Skeletal muscle satellite cell (primary cell): ENCODE data around the gene ETFA.

ENCODE experiments used
- H3K27me3 ChIP-seq: 2 replicates; pipeline ENCODE4 v1.7.0; 2013; ENCODE audit warnings: low read length; ENCODE audit not compliant: control insufficient read depth, insufficient read depth
- H3K36me3 ChIP-seq: 2 replicates; pipeline ENCODE4 v1.7.0; 2013; ENCODE audit warnings: mild to moderate bottlenecking, control low read depth, low read length; ENCODE audit not compliant: insufficient read depth
- H3K4me1 ChIP-seq: 2 replicates; pipeline ENCODE4 v1.7.0; 2013; ENCODE audit warnings: low read length; ENCODE audit not compliant: control insufficient read depth, insufficient read depth
- H3K4me2 ChIP-seq: 2 replicates; pipeline ENCODE4 v1.7.0; 2013; ENCODE audit warnings: mild to moderate bottlenecking, low read length
- H3K4me3 ChIP-seq: 2 replicates; pipeline ENCODE4 v1.7.0; 2013; ENCODE audit warnings: low read length
- H3K9ac ChIP-seq: 2 replicates; pipeline ENCODE4 v1.7.0; 2013; ENCODE audit warnings: mild to moderate bottlenecking, low read depth, low read length, moderate library complexity
- H3K9me3 ChIP-seq: replicated peaks from 2 replicates; pipeline ENCODE4 v1.7.0; 2013; ENCODE audit warnings: mild to moderate bottlenecking, control low read depth, low read length

The ETFA gene

DNA sequence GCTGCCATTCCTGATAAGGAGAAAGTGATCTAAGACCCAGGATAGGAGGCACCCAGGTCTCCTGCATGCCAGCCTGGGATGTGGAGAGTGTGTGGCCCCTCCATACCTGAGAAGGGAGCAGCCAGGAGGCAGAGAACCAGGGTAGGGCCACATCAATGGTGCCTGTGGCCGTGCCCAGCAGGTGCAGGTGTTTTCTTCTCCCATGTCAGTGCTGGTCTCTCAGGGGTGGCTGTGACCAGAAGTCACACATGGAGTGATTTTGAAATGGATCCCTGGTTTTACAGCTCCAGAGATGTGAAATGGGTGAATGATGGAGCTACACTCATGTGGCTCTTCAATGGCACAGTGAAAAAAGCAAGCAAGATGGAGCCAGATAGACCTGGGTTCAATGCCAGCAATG is 22.0 kb upstream of the ETFA start:
- Histone ChIP-seq H3K4me2 (no peak overlapping the region), H3K9me3 (no peaks in the 10 kb centered on the region), H3K4me1 (peaks cover 22% of the 10 kb centered on the region), H3K4me3 (no peak overlapping the region), H3K9ac (no peak overlapping the region), H3K27me3 (peaks cover 15% of the 10 kb centered on the region), H3K36me3 (no peaks in the 10 kb centered on the region)

DNA sequence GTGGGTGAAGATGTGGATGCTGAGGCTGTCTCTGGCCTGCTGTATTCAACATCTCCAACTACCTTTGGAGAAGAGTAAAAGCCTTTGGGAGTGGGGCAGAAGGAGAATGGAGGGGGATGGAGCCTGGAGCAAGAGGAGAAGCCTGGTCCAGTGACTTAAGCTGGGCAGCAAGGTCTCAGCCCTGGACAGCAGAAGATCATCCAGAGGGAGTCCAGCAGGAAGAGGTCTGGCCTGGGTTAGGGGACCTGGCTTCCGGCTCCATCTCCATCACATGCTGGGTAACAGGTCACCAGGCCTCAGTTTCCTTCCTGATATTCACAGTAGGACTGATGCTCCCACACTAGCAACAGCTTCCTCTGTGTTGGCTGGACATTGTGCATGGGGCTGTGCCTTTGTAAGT is 21.5 kb upstream of the ETFA start:
- Histone ChIP-seq H3K4me3 (no peak overlapping the region), H3K4me2 (no peak overlapping the region), H3K27me3 (peaks cover 13% of the 10 kb centered on the region), H3K9ac (no peak overlapping the region), H3K9me3 (no peaks in the 10 kb centered on the region), H3K36me3 (no peaks in the 10 kb centered on the region), H3K4me1 (peaks cover 17% of the 10 kb centered on the region)

DNA sequence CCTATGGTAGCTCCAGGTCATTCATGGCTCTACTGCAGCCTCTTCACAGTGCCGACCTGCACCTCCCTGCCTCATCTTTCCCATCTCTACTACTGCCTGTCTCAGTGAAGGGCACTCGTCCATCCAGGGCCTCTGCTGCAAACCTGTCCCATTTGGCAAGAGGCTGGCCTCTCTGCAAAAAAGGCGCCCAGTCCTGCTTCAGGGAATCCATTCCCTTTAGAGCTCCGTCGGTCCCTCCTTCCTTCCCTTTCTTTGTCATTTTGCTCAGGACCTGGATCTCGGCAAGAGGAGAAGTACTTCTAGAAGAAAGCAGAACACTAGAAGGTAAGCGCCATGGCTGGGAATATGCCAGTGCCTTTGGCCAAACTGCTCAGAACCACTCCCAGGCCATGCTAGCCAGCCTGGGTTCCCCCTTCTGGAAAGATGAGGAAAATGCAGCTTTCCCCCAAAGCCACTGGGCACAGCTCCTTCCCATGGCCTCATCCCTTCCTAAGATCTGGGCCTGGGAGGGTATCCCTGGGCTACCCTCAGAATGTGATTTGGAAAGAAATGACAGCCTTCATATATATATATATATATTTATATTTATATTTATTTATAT is 18.9 kb upstream of the ETFA start:
- Histone ChIP-seq H3K27me3 (peaks cover 13% of the 10 kb centered on the region), H3K9ac (no peak overlapping the region), H3K4me1 (peaks cover 2% of the 10 kb centered on the region), H3K36me3 (no peaks in the 10 kb centered on the region), H3K4me3 (no peak overlapping the region), H3K9me3 (no peaks in the 10 kb centered on the region), H3K4me2 (no peak overlapping the region)

DNA sequence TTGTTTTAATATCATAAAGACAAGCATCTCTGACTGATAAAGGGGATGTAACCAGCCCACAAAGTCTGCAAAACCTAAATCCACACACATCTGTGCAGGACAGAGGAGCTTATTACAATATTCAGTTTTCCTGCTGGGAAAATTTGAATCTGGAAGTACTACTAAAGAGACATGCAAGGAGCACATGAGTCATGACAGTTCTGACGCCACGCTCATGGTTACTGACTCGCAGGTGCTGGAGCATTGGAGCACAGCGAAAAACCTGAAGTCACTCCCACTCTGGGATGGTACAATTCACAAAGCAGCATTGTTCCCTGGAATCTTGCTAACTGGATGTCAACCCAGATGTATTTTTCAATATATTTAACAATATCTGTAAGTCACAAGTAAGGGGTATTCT is 17.7 kb upstream of the ETFA start:
- no peaks in the 10 kb centered on the region for H3K4me1 ChIP-seq

DNA sequence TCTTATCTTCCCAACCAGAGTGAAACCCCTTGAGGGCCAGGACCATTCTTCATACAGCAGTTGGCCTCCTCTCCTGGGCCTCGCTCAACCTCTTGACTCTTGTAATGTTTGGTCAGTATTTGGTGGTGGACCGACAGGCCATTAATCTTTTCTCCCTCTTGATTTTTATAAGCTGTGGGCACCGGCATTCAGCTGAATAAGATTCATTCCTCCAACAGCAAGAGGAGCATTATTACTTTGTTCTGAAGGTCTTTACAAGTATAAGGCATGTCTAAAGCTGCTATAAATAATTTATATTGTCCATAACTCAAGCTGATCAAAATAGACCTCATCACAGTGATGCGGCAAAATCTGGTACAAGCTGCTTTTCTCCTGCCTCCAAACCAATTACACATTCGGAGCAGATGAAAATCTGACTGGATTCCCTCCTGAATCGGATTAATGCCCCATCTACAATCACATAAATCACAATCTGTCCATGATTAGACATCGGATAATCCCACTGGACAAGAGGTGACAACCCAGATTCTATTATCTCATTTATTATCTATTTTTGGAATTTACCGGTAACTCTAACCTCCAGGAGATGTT is 16.9 kb upstream of the ETFA start:
- no peak overlapping the region for H3K4me2 ChIP-seq
- H3K9me3 ChIP-seq, result no peaks in the 10 kb centered on the region
- no peaks in the 10 kb centered on the region for H3K36me3 ChIP-seq
- H3K9ac ChIP-seq, result no peak overlapping the region
- H3K27me3 ChIP-seq, result peaks cover 27% of the 10 kb centered on the region
- no peak overlapping the region for H3K4me3 ChIP-seq
- no peaks in the 10 kb centered on the region for H3K4me1 ChIP-seq

More for the DNA sequence above, 17.7 kb upstream of the ETFA start:
- Histone ChIP-seq H3K36me3 (no peaks in the 10 kb centered on the region), H3K9ac (no peak overlapping the region), H3K4me2 (no peak overlapping the region), H3K4me3 (no peak overlapping the region), H3K9me3 (no peaks in the 10 kb centered on the region), H3K27me3 (peaks cover 23% of the 10 kb centered on the region)

DNA sequence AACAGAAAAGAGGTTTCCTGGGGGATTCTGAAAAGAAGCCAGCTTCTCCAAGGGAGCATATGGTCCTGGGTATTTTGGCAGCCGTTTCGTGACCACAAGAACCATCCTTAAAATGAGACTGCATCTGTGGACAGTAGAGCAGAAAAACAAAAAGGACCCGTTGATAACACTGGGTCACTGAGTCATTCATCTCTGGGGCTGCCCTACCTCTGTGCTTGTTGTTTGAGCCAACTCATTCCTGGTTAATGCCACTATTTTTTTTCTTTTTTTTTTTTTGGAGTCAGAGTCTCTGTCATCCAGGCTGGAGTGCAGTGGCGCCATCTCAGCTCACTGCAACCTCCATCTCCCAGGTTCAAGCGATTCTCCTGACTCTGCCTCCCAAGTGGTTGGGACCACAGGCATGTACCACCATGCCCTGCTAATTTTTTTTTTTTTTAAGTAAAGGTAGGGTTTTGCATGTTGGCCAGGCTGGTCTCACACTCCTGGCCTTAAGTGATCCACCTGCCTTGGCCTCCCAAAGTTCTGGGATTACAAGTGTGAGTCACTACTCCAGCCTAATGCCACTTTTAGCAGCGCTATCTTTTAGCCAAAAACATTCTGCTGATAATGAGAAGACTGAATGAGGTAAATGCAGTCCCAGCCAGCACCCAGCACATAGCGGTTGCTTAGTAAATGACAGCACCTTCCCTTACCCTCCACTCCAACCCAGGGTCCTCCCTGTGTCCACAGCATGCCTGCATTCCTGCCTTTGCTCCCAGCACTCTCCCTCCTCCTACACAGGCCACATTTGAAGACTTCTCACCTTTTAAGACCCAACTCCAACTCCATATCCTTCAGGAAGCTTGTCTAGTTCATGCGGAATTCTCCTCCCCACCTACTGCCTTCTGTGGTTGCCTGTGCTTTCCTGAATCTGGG is 16.2 kb upstream of the ETFA start:
- Histone ChIP-seq H3K4me1 (no peaks in the 10 kb centered on the region), H3K27me3 (peaks cover 32% of the 10 kb centered on the region), H3K36me3 (no peaks in the 10 kb centered on the region), H3K4me2 (no peak overlapping the region), H3K9me3 (no peaks in the 10 kb centered on the region), H3K9ac (no peak overlapping the region), H3K4me3 (no peak overlapping the region)

DNA sequence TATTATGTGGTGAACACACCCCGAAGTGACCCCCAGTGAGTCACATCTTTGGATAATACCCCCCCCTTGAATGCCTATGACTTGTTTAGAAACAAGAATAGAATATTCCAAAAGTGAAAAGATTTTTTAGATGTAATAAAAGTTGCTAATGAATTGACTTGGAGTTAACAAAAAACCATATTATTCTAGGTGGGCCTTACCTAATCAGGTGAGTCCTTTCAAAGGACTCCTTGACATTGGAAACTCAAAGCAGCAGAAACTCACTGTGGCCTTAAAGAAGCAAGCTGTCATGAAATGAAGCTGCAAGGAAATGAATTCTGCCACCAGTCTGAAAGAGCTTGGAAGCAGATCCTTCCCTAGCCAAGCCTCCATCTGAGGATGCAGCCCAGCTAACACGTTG is 14.4 kb upstream of the ETFA start:
- no peak overlapping the region for H3K4me2 ChIP-seq
- H3K4me1 ChIP-seq, result no peaks in the 10 kb centered on the region
- H3K9me3 ChIP-seq, result no peaks in the 10 kb centered on the region
- no peak overlapping the region for H3K4me3 ChIP-seq
- no peak overlapping the region for H3K9ac ChIP-seq
- H3K36me3 ChIP-seq, result no peaks in the 10 kb centered on the region
- peaks cover 41% of the 10 kb centered on the region for H3K27me3 ChIP-seq

DNA sequence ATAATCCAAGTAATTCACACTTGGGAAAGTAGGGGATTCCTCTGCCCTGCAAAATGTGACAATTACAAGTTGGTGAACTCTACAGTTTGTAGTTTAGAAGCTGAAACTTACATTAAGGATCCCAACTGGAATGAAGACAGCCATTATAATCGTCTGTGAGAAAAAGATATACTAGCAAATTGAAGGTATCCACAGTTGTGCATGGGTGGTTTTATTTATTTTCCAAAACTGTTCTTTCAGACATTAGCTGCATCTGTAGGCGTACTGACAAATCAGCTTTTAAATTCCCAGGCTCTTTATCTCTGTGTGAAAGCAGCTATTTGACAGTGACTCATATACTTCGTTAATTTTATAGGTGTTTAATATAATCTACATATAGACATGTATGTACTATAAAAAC is 12.8 kb upstream of the ETFA start:
- Histone ChIP-seq H3K4me1 (no peaks in the 10 kb centered on the region), H3K36me3 (no peaks in the 10 kb centered on the region), H3K9me3 (no peaks in the 10 kb centered on the region), H3K4me3 (no peak overlapping the region), H3K27me3 (peaks cover 41% of the 10 kb centered on the region), H3K4me2 (no peak overlapping the region), H3K9ac (no peak overlapping the region)

DNA sequence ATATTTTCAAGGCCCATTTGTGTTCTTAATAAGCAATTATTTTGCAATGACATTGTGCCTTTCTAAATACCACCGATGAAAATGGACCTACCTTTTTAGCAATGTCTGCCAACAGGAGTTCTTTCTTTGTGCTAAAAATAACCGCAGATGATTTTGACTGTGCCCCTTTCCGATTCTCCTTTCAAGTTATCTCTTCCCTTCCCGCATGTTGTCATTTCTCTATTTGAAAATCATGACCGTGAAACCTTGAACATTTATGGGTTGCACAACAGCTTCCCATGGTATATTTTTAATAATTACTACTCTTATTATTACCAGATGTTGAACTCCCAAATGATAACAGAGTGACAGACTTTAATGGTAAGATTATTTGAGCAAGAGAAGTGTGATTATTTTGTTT is 10.3 kb upstream of the ETFA start:
- no peak overlapping the region for H3K9ac ChIP-seq
- no peaks in the 10 kb centered on the region for H3K4me1 ChIP-seq
- no peak overlapping the region for H3K4me3 ChIP-seq
- no peak overlapping the region for H3K4me2 ChIP-seq
- H3K27me3 ChIP-seq, result peaks cover 28% of the 10 kb centered on the region
- H3K36me3 ChIP-seq, result no peaks in the 10 kb centered on the region
- no peaks in the 10 kb centered on the region for H3K9me3 ChIP-seq

DNA sequence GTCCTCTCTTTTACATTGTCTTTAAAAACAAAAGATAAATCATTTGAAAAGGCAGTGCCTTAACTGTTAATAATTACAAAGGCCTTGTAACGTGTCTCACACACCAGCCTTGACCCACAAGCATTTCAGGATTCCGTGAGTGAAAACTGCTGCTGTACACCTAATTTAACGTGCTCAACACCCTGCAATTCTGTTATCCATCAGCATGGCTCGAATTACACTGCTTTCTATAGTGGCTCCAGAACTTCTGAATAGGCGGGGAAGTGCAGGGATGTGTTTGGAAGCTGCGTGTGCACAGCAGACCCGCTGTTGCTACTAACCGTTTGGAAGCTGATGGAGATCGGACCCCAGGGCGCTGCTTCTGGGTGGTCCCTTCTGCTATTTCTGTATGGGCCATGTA is 9.9 kb upstream of the ETFA start:
- H3K36me3 ChIP-seq, result no peaks in the 10 kb centered on the region

DNA sequence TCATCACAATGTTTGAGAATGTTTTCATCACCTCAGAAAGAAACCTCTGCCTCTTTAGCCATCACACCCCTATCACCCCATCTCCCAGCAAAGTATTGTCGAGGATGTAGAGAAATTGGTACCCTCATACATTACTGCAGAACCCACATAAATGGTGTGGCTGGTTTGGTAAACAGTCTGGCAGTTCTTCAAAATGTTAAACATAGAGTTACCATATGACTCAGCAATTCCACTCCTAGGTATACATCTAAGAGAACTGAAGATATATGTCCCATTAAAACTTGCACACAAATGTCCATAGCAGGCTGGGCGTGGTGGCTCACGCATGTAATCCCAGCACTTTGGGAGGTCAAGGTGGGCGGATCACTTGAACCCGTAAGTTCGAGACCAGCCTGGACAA is 8.7 kb upstream of the ETFA start:
- Histone ChIP-seq H3K9ac (no peak overlapping the region), H3K4me1 (no peaks in the 10 kb centered on the region), H3K4me3 (no peak overlapping the region), H3K27me3 (peaks cover 28% of the 10 kb centered on the region), H3K9me3 (no peaks in the 10 kb centered on the region), H3K4me2 (no peak overlapping the region), H3K36me3 (no peaks in the 10 kb centered on the region)

More for the DNA sequence above, 9.9 kb upstream of the ETFA start:
- Histone ChIP-seq H3K4me3 (no peak overlapping the region), H3K27me3 (peaks cover 28% of the 10 kb centered on the region), H3K9me3 (no peaks in the 10 kb centered on the region), H3K9ac (no peak overlapping the region), H3K4me1 (no peaks in the 10 kb centered on the region), H3K4me2 (no peak overlapping the region)
